ELF-1 (cell line): ENCODE measurements around the gene MSI2.

Source experiments
- DNase-seq: peaks from one replicate; pipeline ENCODE4 v3.0.0-alpha.2; 2016; ENCODE audit warnings: low read depth, low spot score

MSI2 gene

DNA sequence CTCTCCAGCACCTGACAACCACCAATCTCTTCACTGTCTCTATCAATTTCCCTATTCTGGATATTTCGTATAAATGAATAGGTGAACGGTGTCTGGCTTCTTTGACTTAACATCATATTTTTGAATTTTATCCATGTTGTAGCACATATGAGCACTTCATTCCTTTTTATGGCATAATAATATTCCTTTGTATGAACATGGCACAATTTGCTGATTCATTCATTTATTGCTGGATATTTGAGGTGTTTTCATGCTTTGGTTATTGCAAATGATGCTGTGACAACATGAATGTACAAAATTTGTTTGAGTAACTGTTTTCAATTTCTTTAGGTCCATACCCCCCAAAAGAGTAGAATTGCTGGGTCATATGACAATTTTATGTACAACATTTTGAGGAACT is 476.8 kb downstream of the MSI2 start:
- DNase-seq, result no peak
